Stimulated activated naive CD4-positive, alpha-beta T cell (primary cell): ENCODE data around the gene KIAA0753.

Source experiments
- DNase-seq, 6 experiments: peaks; one replicate each; lab custom pipeline; 2025; lab: John Stamatoyannopoulos, UW

The KIAA0753 gene

DNA sequence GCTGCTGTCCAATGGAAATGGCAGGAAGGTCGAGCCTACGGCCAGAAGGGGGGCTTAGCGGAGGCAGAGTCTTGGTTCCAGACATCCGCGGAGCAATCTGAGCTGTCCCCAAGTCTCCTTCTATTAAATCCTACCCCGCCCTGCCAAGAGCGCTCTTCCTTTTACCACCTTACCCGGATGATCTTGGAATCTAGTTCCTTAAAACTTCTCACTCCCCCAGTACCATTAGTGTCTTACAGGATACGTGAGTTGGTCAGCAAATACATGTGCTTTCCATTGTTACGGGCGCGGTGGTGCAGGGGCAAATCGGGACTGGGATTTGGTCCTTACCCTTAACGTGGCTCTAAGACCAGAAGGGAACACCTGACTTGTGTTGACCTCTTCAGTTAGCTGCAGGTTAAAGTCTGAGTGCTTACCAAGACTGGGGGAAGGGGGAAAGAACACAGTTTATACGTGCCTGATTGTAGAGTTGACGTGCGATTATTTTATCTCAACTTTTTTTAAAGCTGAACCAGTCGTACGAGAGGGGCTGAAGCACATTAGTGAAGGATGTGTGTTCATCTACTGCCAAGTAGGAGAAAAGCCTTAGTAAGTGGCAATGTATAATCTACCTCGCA lies 844 bp upstream of the KIAA0753 start:
- peak in 1 of 6 experiments; percentile 66 for DNase-seq

DNA sequence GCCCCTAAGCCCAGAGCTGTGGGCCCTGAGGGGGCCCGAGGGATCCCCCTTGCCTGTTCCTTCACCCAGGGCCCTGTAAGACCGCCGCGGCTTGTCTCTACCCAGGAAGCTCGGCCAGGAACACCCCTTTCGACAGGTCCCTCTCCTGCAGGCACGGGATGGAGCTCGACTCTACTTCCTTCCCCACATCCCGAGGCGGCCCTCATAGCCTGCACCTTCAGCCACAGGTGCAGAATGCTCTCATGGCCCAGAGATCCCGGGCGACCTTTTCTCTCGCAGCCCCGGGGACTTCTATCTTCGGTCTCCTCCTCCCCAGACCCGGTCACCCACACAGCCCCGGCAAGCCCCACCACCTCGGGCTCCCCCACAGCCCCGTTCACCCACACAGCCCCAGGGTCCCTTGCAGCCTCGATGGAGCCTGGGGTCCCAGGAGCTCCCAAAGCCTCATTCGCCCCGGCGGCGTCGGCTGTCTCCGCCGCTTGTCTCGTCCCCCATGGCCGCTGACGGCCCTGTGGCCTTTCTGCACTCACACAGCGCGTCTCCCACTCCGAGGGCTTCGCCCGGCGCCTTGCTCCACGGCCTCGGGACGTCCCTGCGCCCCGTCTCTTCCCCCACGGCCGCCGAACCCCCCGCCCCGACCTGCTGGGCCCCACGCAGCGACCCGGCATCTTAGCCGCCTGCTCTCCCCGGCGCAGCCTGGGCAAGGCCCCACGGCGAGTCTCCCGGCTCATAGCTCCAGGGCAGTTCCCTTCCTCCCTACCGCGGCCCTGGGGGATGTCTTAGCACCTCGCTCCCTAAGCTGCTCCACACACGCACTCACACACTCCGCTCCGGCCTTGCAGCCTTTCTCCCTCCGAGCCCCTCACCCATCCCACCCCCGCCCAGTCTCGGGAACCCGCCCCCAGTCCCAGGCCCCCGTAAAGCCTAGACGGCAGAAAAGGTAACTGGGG lies 650 bp downstream of the KIAA0753 start:
- DNase-seq: peak in 3 of 6 experiments; percentile 42 to 71 (median 52)

DNA sequence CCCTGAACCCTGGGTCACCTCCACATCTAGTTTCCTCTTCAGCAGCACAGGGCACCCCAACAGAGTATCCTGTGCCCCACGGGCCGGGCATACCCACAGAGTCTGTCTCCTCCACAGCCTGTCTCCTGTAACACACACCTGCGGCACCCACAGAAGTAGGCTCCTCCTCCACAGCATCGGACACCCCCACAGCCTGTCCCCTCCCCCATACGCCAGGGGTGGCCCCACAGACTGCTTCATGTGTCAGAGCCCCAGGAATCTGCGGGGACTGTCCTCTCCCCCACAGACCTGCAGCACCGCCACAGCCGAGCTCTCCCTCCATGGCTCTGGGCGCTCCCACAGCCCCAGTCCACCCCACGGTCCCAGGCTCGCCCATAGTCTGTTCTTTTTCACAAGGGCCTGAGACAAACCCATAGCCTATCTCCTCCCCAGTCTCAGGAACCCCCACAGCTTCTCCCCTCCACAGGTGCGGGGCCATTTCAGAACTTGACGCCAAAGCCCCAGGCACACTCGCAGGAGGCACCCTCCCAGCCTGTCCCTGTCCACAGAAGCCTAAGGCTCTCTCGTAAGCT lies 1.4 kb downstream of the KIAA0753 start:
- DNase-seq: no peak

DNA sequence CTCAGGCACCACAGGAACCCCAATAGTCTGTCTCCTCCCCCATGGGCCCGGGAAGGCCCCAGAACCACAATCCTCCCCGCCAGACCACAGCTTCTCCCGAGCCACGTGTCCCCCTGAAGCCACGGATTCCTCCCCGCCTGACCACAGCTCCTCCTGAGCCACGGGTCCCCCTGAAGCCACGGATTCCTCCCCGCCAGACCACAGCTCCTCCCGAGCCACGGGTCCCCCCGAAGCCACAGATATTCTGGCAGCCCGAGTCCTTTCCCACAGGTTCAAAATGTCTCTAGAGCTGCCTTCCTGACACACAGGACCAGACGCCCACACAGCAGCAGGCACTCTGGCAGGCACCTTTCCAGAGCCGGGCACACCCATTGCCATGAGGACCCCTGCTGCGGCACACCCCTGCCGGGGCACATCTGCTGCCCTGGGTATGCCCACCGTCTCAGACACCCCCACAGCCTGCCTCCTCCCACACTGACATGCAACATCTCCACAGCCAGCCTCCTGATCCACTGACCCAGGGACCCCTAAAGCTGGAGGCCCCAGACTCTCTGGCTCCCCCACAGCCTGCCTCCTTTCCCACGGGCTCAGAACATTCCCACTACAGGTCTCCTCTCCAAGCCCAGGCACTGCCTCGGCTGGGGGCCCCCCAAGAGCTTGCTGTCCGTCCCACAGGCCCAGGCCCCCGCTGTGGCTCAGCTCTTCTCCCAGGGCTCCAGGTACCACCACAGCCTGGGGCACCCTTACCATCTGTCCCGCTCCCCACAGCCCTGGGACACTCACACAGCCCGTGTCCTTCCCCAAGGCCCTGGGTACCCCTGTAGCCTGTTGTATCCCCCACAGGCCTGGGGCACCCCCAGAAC lies 2.2 kb downstream of the KIAA0753 start:
- DNase-seq: no peak

DNA sequence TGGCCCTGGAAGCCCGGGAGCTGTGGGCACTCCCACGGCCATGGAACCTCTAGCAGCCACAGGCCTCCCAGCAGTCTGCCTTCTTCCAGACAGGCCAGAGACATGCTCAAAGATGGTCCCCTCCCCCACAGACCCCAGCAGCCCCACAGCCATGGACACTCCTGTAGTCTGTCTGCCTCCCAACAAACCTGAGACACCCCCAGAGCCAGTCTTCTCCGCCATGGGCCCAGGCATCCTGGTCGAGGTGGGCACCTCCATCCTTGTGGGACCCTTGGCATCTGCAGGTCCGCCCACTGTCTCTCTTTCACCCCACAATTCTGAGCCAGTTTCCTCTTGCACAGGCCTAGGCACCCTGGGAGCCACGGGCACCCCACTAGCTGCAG lies 3.1 kb downstream of the KIAA0753 start:
- no peak for DNase-seq

DNA sequence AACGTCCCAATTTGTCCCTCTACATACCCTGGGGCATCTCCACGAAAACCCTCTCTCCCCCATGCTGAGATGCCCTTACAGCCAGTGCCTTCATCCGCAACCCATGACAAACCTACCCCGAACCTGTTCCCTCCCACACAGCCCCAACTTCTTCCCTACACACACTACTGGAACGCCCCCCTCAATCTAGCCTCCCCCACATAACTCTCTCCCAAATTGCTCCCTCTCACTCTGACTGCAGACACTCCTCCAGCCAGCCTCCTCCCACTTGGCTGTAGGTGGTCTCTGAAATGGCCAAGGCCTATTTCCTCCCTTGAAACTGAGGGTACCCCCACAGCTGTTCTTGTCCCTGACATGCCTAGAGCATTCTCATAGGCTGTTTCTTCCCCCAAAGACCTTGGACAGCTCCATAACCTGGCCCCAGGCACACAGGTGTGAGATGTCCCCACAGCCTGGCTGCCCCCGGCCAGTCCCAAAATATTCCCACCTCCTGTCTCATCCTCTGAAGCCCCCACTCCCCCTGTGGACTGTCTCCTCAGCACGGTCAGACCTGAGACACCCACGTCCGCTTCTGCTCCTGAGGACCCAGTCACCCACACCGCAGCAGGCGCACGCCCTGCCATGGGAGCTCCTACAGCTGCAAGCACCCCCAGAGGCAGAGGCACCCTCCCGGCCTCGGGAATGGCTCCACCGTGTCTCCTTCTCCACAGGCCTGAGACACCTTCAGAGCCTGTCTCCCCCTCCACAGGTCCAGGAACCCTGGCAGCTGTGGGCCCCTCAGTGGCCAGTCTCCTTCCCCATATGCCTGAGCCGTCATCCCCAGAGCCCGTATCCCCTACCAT lies 3.7 kb downstream of the KIAA0753 start:
- DNase-seq: no peak

DNA sequence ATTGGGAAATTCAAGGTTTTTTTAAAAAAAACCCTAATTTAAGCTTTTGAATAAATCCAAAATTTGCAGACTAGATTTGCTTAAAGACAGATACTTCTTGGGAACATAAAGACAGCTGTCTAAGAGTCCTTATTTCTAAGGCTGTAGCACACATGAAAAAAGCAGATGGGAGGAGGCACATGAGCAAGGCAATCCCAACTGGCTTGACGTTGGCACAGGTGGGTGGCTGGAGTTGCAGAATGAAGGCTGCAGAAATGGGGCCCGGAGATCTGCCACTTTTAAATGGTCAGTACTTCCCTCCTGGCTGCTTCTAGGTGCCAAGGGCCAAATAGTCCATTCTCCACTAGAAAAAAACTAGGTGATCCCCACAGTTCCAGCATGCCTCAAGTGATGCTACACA lies 4.4 kb downstream of the KIAA0753 start:
- DNase-seq: no peak

DNA sequence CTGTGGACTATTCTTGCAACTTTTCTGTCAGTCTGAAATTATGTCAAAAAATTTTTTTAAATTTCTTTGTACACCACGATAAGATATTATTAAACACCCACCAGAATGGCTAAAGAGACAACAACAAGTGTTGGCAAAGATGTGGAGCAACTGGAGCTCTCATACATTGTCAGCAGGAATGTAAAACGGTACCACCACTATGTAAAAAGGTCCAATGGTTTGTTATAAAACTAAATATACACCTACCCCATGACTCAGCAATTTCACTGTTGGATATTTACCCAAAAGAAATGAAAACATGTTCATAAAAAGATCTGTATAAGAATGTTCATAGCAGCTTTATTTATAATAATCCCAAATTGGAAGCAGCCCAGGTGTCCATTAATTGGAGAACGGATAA lies 7.2 kb downstream of the KIAA0753 start:
- DNase-seq: no peak

DNA sequence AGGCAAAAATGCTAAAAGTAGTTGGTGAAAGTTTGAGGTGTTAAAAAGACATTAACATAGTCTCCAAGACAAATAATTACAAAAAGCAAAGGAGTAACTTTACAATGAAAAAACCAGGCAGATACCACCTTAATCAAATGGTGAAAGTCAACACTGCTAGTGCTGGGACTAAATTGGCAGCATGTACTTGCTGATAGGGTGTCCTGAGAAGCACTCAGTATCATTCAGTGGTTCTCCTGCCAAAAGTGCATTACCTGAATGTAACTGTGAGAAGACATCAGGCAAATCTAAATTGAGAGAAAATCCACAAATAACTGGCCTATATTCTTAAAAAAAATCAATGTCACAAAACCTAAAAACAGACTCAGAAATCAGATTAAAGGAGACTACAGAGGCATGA lies 8.0 kb downstream of the KIAA0753 start:
- DNase-seq: no peak

DNA sequence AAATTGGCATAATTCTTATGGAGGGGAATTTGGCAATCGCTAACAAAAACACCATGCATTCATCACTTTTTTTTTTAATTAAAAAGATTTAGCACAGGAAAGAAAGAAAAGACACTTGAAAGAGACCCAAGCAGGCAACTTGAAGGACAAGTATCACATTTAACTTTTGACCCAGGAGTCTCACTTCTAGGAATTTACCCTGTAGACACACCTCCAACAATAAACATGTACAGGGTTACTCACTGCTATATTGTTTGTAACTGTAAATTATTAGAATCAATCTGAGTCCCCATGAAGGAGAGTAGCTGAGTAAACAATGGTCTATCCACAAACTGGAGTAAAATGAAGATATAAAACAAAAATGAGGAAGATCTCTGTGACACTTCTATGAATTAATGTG lies 10.1 kb downstream of the KIAA0753 start:
- DNase-seq: no peak

DNA sequence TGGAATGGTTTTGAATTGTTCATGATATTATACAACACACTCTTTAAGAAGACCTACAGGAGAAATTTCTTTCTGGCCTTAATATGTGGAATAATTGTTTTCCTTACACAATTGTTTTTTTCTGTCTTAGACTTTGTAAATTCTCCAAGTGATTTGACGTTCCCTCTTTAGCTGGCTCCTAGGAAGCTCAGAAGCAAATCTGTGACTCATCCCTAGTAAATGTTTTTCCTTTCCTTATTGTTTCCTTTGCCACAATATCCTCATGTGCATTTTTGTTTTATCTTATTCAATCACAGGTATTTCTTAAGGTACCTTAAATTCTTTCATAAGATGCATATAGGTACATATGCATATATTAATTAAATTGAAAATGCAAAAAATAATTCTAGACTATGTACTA lies 13.5 kb downstream of the KIAA0753 start:
- no peak for DNase-seq

DNA sequence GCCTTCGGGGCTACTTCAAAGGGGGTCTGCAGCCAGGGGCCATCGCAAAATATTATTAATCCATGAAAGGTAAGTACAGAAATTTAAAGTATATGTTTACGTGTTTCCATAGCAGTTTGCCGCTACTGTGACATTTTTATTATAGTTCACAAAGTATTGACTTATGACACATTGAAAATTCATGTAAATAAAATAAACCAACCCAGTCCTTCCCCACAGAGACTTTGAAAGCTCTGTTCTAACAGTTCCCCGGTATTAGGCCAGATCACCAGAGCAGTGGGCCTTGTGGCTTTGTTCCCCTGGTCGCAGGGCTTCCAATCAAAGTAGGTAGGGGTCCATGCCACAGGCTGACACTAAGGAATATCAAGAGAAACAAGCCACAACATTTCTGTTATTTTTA lies 13.9 kb downstream of the KIAA0753 start:
- DNase-seq: no peak

DNA sequence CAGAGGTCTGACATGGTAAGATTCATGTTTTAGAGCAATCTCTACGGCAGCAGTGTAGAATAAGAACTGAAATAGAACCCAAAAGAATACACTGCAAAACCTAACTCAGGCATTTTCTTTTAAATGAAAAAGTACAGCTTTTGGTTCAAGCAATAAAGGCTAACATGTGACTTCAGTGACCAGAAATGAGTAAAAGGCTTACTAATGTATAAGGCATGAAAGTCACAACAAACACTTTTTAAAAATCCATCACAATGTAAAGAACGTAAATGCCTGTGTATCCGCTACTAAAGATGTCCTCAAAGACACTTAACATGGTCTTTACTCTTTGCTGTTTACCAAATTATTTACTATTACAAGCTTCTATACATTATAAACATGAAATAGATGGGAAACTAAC lies 16.6 kb downstream of the KIAA0753 start:
- DNase-seq: no peak

DNA sequence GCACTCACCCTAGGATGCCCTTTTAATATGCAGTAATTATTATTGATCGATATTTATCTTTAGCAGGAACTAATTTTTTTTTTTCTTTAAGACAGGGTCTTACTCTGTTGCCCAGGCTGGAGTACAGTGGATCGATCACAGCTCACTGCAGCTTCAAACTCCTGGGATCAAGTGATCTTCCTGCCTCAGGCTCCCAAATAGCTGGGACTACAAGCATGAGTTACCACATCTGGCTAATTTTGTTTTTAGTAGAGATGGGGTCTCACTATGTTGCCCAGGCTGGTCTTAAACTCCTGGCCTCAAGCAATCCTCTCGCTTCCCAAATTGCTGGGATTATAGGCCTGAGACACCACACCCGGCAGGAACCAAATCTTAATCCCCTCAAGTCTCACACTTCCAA lies 29.3 kb downstream of the KIAA0753 start:
- no peak for DNase-seq

DNA sequence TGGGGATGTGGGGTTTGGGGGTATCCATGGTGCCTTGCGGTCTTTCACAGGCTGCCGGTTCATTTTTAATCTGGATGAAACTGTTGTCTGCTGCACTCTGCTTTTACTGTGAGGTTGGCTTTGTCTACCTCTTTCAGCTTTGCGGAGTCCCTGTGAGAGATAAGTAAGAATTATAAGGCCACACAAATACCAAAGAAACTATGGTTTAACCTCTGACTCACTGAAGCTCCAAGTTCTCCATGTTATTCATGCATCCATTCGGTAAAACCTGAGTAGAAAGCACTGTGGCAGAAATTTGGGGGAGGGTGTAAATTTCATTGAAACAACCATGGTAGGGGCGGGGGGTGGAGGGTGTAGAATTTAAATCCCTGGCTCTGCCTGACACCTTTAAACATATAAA lies 30.5 kb downstream of the KIAA0753 start:
- no peak for DNase-seq

DNA sequence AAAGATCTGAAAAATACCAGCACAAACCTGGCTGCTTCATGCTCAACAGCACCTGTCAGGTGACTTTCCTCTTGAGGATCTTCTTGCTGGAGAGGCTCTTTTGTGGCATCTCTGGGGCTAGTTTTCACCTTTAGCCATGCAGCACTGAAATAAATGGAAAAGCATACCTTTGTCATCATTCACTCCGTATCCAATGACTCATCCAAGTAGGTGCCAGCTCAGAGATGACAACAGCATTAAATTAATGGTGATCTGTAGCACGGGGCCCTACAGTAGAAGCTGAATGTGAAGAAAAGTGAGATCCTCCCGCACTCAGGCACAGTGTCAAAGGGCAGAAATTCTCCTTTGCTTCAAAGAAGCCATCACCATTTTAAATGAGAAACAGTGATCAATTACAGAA lies 32.2 kb downstream of the KIAA0753 start:
- no peak for DNase-seq

DNA sequence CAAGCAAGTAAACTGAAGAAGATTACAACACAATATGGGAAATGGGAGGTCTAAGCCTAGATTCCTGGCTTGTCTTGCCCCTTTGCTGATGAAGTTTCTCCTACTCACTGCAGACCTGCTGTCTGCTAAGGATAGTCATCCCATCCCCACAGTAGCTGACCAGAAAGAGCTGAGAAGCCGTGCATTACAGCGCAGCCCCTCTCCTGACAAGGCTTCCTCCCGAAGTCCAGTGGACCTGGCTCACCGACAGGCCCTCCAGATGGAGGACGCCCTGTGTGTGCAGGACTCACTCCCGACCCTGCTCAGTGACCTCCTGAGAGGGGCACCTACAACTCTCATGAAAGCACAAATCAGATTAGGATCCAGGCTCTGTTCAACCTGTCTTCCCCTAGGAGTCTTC lies 35.4 kb downstream of the KIAA0753 start:
- DNase-seq: no peak

DNA sequence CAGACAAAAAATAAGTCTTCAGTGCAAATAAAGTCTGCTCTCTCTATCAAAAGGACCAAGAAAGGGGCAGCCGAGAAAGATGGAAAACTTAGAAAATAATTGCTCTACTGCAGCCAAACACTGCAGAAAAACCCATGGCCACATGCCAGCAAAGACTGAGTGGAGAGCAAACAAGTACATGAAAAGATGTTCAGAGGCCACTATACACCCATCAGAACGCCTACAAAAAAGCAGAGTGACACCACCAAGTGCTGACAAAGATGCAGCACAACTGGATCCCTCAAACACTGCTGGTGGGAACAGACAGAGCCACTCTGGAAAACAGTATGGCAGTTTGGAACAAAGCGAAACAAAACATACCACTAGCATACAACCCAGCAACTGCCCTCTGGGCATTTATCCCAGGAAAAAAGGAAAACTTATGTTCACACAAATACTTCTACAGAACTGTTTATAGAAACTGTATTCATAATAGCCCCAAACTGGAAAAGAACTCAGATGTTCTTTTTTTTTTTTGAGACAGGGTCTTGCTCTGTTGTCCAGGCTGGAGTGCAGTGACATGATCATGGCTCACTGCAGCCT lies 36.7 kb downstream of the KIAA0753 start:
- DNase-seq: no peak

DNA sequence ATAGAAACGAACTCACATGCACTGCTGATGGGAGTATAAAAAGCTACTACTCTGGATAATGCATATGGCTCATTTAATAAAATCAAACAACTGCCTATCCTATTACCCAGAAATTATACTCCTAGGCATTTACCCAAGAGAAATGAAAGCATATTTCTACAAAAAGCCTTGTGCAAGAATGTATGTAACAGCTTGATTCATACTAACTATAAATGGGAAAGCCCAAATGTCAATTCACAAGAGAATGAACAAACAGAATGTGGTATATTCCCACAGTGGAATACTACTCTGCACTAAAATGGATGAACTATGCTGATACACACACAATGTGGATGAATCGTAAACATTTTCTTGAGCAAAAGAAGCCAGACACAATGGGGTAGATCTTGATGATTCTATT lies 38.4 kb downstream of the KIAA0753 start:
- no peak for DNase-seq

DNA sequence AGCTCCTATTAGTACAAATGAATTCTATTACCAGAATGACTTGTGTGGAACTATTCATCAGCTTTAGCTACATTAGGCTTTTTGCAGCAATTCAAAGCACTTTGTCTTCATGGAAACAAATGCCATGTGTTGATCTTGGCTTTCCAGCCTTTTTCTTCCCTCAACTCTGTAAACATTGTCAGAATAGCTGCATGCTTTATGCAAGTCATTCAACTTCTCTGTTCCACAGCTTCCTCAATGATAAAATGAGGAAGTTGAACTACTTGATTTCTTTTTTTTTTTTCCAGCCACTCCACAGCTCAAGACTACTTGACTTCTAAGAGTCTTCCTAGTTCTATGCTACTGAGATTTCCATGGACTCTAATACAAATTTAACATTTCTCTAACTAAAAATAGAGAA lies 41.1 kb downstream of the KIAA0753 start:
- DNase-seq: no peak

DNA sequence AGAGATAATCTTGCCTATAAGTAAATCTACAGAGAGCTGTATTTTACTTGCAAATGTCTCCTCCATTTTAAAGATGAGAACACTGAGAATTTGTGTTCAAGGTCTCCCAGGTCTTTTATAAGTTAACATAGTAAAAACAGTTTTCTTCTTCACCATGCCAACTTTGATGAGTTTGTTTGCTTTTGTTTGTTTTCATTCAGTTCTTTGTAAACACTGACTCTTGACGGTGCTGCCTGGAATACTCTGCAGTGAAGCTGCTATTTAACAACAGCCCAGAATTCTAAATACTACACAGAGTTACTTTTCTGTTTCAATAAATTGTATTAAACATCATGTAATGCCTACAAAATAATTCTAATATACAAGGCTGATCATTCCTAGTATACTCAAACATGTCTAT lies 42.8 kb downstream of the KIAA0753 start:
- no peak for DNase-seq
